HG03103 (cell line): ENCODE measurements around the gene HIPK2.

Experiments used
- ATAC-seq: cut with Tn5 transposase; IDR thresholded peaks from one replicate; pipeline ENCODE4 v1.9.1; 2021; ENCODE audit warnings: low read depth; ENCODE audit not compliant: unreplicated experiment

The HIPK2 gene

GRCh38 chr7:139658908-139659675 lies 118.7 kb downstream of the HIPK2 start:
- no peak for ATAC-seq

GRCh38 chr7:139658296-139658695 lies 119.5 kb downstream of the HIPK2 start:
- ATAC-seq, result no peak

DNA sequence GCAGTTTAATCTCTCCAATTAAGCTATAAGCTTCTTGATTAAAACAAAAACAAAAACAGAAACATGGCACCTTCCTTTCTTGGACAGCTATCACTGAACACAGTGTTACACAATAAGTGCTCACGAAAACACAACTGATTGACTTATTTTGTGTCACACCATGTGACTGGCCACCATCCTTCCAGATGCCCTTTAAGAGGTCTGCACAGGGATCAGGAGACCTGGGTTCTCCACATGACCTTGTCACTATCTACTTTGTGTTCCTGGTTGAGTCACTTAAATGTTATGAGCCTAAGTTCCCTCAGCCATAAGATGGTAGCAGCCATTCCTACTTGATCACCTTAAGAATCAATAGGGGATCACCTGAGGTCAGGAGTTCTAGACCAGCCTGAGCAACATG lies 120.1 kb downstream of the HIPK2 start:
- no peak for ATAC-seq

DNA sequence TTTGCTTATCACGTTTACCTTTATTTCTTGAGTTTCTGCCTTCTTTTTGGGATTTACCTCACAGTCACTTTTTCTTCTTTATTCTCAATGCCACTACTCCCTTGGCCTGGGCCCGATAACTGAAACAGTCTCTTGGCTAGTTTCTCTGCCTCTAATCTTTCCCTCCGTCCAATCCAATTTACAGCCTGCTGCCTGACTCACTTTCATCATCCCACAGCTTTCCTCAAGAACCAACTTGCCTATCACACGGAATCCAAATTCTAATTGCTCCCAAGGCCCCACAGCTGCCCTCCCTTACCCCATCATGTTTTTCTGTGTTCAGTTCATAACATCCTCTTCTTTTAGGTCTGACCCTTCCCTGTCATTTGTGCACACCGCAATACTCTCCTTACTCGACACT lies 121.4 kb downstream of the HIPK2 start:
- ATAC-seq, result no peak

DNA sequence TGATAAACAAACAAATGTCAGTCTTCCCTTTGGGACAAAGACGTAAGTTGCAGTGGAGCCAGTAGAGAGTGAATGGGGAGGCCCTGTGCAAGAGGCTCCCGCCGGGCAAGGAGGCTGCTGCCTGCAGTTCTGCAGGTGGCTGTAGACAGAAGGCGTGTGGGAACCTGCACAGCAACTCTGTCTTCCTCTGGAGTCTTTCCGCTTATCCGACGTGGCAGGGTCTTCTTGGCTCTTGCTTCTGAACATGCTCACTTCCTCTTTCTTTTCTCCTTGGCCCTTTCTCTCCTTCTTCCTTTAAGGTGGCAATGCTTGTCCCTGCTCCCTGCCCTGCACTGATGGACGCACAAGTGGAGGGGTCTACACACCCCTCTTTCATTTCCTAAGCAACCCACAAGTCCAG lies 122.5 kb downstream of the HIPK2 start:
- no peak for ATAC-seq

DNA sequence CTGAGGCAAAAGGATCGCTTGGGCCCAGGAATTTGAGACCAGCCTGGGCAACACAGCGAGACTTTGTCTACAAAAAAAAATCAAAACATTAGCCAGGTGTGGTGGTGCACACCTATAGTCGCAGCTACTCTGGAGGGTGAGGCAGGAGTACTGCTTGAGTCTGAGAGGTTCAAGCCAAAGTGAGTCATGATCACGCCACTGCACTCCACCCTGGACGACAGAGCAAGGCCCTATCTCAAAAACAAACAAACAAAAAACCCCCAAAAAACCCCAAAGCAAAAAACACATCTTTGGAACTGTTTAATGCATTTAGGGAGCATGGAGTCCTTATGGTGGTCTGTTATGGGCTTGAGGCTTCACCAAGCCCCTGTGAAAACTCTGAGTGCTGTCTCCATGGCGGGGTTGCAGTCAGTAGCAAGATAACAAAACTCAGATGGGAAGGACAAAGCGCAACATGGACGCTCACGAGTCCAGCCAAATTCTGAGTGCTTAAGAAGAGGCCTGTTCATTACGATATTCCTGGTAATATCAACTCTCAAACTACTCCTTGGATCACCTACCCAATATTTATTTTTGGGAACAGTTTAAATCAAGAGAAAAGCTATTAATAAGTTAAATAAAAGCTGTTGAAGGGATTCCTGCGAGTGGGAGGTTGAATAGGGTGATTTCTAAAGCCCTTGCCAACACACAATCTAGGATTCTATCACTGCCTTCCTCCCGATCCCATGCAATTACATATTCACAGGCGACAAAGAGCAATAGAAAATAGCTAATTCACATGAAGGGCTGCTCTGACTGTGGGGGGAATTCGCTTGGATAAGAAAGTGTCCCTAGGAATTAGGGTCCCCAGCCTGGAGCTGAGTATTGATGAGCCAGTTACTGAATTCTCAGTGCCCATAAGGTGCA lies 123.3 kb downstream of the HIPK2 start:
- no peak for ATAC-seq

- ATAC-seq, result no peak
These were observed 125.9 kb downstream of the HIPK2 start for GRCh38 chr7:139651914-139652313.

GRCh38 chr7:139651308-139651707 lies 126.5 kb downstream of the HIPK2 start:
- ATAC-seq, result no peak

DNA sequence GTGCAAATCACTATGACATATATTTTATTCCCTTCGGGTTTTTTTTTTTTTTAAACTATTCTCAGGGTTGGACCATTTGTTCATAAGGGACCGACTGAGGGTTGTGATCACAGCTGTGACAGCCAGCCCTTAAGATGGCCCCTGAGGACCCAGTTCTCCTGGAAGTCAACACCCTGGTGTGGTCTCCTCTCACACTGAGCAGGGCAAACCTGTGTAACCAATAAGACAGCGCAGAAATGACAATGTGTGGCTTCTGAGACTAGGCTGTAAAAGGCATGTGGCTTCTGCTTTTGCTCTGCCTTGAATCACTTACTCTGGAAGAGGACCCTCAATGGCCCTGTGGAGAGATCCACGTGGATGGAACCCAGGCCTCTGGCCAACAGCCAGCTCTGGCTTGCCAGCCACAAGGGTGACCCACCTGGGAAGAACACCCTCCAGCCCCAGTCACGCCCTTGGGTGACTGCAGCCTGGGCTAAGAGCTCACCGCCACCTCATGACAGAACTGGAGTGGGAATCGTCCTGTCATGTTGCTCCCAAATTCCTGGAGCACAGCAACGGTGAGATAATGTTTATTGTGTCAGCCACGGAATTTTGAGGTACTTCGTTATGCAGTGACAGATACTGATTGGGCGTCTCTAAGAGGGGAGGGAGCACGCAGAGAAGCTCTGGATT lies 127.2 kb downstream of the HIPK2 start:
- no peak for ATAC-seq

- peak; percentile 88 for ATAC-seq
These were observed 128.8 kb downstream of the HIPK2 start for GRCh38 chr7:139648941-139649425.

- ATAC-seq, result peak; percentile 12
These were observed 129.4 kb downstream of the HIPK2 start for GRCh38 chr7:139648391-139648861.

GRCh38 chr7:139647814-139648390 lies 129.9 kb downstream of the HIPK2 start:
- ATAC-seq, result no peak

- no peak for ATAC-seq
These were observed 130.7 kb downstream of the HIPK2 start for GRCh38 chr7:139647085-139647484.

GRCh38 chr7:139646566-139646965 lies 131.2 kb downstream of the HIPK2 start:
- ATAC-seq, result no peak

DNA sequence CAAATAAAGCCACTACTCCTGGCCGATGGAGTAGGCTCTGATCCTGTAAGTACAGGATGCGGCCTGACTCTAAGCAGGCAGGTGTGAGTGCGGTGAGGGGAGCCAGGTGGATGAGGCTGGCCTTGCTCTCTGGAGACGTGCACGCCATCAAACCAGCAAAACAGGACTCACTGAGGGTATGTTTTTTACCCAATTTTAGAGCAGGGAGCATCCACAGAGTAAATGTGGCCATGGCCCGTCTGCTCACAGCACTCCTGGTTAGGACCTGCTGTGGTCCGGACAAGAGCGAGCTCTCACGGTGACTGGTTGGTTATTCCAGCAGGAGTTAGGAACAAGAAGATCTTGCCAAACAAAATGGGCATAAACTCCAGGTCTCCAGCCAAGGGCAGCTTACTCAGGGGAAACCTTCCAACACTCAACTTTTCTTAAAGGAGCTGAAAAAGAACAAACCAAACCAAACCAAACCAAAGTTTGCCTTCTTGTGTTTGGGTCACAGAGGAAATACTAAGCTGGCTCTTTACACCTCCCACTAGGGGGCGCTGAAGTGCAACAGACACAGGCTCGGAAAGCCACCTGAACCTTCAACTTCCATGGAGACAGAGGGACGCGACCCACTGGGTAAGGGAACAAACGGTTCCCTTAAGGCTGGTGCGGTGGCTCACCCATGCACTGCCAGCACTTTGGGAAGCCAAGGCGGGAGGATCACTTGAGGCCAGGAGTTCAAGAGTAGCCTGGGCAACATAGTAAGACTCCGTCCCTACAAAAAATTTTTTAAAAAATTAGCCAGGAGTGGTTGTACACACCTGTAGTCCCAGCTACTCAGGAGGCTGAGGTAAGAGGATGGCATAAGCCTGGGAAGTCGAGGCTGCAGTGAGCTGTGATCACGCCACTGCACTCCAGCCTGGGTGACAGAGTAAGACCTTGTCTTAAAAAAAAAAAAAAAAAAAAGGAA lies 131.9 kb downstream of the HIPK2 start:
- no peak for ATAC-seq

GRCh38 chr7:139643951-139644585 lies 133.7 kb downstream of the HIPK2 start:
- no peak for ATAC-seq

- no peak for ATAC-seq
These were observed 135.5 kb downstream of the HIPK2 start for GRCh38 chr7:139642283-139642682.

- no peak for ATAC-seq
These were observed 136.3 kb downstream of the HIPK2 start for GRCh38 chr7:139641337-139641992.
